Activated CD4-positive, CD25-positive, alpha-beta regulatory T cell treated with anti-CD3 and anti-CD28 coated beads, Interleukin-2, amount 50 U/mL, for 16 hours (primary cell): ENCODE data around the gene PPAT.
A peak's percentile ranks its signal among the peaks of the same experiment; 100 is the strongest.

Experiments used
- DNase-seq: peaks from one replicate; pipeline ENCODE4 v3.0.0-alpha.2; 2020; ENCODE audit warnings: low read depth, low spot score

The PPAT gene

DNA sequence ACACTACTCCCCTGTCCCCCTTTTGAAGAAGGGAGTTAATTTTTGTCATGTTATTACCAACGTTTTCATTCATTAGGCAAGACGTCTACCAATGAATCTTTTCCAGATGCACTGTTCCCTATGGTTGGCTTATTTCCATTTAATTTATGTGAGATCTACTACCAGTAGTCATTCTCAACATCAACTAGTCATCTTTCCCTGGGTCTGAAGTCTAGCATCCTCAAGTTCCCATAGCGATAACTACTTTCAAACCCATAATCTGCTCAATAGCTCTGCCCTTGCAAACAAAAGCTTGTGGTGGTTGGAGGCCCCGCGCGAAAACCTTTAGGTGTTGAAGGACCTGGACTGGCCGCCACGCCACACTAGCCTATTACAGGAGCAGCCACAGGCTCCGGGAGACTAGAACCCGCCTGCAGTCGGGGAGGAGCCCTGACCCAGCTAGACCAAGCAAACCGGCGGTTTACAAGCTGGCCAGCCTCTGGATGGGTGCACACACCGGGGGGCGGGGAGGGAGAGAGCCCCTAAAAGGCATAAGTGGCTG is 746 bp downstream of the PPAT start:
- peak; percentile 5 for DNase-seq

DNA sequence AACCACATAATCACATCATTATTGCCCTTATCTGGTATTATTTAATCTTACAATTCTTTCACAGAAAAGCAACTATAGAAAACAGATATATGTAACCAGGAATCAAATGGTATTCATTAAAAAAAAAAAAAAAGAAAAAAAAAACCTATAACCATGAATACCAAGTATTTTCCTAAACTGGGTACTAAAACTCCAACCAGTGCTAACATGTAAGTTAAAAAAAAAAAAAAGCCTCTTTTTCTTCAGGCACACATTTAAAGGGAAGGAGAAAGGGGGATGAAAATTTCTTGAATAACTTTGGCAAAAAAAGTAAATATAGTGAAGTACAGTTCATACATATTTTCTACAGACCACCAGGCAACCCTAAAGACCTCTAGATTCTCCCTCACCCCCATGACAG is 2.1 kb downstream of the PPAT start:
- DNase-seq, result no peak

DNA sequence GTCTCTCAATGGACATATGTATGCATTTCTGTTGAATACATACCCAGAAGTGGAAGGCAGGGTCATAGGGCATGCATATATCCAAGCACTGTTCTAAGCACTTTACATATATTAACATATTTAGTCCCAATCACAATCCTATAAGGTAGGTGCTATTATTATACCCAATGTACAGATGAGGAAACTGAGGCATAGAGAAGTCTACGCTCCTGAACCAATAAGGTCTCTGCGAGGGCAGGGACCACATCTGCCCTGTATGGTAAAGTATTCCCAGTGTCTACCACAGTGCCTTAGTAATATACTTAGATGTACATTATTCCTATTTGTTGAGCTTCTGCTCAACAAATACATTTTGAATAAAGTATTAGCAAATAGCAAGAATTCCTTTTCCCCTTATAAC is 5.2 kb downstream of the PPAT start:
- no peak for DNase-seq

DNA sequence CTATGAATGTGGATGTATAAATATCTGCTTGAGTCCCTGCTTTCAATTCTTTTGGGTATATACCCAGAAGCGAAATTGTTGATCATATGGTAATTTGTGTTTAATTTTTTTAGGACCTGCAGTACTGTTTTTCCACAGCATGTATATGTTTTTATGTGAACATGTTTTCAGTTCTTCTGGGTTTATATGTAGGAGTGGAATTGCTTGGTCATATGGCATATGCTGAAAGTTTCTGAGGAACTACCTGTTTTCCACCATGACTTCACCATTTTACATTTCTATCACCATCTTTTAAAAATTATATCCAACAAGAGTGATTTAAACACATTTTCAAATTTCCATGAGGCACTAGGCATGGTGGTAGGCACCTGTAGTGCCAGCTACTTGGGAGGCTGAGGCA is 8.2 kb downstream of the PPAT start:
- DNase-seq, result no peak

DNA sequence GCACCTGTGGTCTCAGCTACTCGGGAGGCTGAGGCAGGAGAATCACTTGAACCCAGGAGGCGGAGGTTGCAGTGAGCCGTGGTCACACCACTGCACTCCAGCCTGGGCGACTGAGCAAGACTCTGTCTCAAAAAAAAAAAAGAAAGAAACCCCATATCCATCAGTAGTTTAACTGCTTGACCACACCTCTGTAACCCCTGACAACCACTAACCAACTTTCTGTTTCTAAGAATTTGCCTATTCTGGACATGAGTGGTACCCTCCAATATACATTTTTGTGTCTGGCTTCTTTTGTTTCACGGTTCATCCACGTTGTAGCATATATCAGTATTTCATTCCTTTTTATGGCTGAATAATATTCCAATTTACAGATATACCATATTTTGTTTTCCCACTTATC is 9.1 kb downstream of the PPAT start:
- DNase-seq, result no peak

DNA sequence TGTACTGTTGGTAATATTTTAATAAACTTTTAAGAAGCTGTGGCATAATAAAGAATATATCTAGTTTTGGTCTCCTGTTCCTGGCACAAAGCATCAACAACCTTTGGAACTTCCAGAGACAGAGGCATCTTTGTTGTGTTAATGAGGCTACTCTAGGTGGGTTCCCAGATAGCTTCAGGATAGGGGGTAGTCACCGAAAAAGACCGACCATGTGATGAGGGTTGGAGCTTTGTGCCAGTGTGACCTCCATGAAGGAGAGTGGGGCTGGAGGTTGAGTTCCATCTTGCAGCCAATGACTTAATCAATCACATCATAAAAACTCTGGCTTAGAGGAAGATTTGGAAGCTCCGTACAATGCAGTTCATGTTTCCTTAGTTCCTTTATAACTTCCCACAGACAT is 9.9 kb downstream of the PPAT start:
- DNase-seq, result no peak

DNA sequence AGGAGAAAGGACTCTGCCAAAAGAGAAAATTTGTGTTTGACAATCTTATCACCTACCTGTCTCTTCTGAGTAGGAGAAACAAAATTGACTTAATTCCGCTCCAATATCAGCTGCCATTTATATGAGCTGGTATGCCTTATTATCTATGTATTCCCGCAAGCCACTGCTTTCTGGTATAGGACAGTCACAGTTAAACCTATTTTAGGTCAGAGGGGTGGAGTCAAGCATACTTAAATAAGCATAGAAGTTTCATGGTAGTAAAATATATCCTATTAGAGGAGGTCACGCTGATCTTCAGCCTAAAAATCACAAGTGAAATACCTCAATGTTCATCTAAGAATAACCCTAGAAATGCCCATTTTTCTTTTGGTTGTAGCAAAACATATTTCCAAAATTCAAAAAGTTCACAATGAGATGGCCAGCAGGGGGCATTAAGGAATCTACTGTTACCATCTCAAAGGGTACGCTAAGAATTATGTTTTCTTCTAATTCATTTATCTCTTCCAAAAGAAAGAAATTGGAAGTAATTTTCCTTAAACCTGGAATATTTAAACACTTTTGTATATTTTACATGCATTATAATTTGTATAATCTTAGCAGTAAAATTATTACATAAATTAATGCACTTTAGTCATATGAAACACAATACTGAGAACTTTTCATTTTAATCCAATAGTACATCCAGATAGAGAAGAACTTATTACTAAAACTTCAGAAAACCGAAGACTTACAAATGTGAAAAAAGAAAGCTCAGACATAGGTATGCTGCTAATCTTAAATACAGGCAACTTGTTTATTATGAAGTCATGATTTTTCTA is 10.5 kb downstream of the PPAT start:
- DNase-seq, result no peak

DNA sequence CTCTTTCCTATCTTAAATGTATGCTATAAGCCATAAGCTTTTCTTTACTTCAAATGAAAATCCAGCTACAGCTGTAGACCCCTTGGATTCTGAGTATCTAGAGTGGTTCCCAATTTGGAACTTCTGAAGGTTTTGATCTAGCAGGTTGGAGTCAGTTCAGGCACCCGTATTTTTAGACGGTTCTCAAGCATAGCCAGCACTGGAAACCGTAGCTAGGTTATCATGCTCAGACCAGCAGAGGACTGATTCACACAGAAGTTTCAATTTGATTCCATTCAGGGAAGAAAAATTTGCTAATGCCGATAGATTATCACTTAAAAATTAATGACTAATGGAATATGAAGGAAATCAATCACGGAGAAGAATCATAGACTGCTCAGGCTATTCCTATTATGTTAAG is 11.2 kb downstream of the PPAT start:
- DNase-seq, result no peak

DNA sequence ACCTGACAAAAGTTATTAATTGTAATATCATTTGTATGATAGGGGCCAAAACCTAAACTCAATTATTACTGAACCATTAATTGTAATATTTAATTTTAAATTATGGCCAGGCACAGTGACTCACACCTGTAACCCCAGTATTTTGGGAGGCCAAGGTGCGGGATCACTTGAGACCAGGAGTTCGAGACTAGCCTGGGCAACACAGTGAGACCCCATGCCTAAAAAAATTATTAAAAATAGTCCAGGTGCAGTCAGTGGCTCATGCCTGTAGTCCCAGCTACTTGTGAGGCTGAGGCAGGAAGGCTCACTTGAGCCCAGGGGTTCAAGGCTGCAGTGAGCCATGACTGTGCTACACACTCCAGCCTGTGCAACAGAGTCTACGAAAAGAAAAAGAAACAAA is 18.0 kb downstream of the PPAT start:
- DNase-seq, result no peak

DNA sequence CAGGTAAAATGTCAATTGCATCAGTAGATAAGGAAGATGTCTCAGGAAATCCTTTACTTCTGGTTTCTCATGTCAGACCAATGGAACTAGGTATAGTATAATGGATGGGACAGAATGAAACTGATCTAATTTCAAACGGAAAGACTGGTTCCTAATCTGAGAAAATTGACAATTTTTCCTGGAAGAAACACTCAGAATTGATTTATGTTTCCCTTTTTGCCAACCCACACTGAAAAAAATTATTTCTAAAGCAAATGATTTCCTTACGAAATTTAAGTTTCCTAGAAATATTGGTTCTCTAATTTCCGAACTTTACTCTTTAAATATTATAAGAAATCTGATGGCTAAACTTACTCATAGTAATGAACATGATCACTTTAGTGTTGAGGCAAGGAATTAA is 19.1 kb downstream of the PPAT start:
- no peak for DNase-seq

DNA sequence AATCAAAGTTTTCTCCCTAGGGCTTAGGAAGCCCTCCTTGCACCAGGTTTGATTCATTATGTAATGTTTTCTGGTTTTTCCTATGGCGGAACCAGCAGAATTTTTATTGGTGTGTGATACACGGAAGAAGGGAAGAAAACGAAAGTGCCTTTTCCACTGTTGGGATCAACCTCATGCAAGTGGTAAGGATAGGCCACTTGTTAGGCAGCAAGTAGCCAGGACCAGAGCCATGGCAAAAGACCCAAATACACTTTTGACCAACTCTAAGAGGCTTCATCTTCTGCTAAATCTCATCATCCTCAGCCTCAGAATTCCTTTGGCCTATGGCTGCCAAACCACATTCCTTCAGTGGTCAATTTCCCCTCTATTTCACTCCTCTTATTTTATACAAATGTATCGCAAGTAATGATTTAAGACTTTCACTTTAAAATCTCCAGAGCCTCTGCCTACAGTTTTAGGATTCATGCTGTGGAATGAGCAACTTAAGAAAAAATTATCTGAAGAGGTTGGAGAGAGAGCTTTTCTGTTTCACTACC is 21.2 kb downstream of the PPAT start:
- DNase-seq, result no peak

DNA sequence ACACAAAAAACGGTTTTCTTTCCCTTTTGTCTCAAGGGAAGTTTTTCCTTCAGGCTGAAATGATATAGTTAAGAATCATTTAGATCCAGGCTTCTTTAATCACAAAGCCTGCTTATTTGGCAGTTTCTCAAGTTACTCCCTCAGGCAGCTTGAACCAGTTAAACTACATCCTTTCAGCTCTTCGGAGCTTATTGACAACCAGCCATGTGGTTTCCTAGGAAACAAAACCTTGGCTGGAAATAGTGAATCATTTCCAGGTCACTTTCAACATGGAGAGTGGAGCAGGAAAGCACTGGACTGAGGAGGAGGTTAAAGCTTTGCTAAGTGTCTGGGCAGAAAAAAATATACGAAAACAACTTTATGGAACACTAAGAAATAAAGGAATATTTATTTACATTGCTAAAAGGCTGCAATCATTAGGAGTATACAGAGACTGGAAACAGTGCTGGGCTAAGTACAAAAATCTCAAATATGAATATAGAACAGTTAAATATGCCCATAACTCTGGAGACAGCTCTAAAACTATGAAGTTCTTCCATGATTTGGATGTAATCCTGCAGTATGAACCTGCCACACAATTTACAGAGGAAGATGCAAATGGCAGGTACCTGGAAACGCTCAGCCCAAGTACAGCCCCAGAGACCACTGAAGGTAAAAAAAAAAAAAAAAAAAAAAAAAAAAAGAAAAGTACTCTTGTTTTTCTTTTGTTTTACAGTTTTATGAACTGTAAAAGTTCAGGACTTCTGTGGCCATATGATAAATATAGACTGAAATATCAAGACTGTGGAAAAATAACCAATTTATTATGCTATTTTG is 25.0 kb downstream of the PPAT start:
- no peak for DNase-seq

DNA sequence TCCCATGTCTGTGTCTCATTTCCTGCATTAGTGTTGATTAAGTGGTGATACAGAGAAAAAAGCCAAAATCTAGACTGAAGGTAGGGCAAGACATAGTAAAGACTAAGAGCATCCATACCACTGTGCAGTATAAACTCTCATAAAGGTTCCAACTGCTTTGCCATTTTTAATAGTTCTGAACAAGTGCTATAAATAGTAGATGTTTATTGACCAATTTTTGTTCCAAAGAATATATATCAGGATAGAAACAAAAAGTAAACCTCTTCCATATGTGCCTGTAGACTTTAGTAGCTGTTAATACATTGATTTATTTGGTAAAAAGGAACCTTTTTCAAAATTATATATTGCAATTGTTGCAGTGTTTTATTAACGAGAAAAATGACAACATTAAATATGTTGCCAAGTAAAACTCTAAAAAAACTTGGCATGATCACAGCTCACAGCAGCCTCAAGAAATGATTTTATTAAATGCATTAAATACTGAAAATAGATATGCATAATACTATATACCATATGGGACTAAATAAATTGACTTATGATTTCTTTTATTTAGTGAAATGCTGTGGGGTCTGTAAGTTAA is 25.8 kb downstream of the PPAT start:
- DNase-seq, result no peak

DNA sequence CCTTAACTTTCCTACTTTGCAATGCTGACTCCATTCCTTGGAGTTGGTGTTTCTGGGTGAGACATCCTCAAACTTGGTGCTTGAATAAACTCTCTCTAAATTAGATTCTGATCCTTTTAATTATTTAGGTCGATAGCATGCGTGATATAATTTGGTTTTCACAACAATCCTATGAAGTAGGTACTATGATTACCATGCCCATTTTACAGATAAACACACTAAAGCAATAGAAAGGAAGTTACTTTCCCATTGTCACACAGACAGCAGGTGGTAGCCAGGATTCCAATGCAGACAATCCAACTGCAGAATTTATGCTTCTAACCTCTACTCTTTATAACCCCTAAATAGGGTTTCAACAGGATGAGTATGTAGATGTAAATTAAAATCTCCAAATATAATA is 26.4 kb downstream of the PPAT start:
- DNase-seq, result no peak

DNA sequence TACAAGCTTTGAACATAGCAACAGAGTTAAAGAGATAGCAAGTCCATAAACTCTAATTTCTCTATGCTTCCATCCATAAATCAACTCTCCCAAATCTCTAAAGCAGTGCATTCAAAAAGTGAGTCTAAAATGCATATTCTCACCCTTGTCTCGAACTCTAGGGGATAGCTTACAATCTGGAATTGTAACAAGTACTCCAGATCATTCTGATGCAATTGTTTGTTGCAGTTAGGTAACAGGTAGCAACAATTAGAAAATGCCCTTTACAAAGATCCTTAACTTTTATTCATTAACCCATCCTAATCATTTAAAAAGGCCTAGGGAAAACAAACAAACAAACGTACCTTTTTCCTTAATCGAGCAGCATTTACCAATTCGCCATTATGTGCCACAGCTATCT is 29.3 kb downstream of the PPAT start:
- DNase-seq, result no peak

DNA sequence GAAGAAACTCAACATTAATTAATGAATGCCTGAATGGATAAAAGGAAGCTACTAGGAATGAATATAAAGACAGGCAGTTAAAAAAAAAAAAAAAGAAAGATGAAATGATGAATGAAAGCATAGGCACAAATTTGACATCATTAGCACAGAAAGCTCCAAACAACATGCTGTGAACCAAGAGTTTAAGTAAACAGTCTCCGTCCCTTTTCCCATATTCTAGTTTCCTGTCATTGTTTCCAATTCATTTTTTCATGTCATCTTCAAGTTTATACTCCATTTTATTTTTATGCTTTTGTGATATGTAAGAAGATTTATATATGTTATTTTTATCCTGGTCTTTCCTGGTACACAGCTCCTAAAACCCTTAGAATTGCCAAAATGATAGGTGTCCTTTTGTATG is 30.4 kb downstream of the PPAT start:
- no peak for DNase-seq

DNA sequence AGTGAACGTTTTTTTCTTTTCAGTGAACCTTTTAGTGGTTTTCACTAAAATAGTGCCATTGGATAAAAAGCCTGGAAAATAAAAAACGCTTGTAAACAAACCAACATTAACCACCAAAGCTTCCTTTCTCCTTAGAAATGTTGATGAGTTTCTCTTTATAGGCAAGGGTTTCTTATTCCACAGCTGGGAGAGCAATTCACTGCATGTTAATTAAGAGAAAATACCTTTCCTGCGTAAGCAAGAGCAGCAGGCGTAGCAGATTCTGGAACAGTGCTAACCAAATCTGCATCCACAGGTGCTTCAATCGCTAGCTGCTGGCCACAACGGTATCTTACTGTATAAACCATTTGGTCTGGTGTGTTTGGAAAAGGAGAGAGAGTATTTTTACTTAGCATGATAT is 34.9 kb downstream of the PPAT start:
- DNase-seq, result no peak

DNA sequence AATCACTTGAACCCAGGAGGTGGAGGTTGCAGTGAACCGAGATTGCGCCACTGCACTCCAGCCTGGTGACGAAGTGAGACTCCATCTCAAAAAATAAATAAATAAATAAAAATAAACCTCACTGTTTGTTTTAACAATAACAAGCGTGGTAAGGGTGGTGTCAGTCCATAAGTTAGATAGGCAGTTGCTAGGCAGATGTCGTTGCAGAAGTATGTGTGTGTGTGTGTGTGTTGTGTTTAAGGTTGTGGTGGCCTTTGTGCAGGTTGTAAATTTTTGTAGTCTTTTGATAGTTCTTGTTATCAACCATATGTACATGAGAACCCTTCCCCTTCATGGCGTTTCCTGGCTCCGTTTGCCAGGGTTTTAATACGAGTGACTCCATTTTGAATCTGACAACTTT is 44.1 kb downstream of the PPAT start:
- DNase-seq, result no peak

DNA sequence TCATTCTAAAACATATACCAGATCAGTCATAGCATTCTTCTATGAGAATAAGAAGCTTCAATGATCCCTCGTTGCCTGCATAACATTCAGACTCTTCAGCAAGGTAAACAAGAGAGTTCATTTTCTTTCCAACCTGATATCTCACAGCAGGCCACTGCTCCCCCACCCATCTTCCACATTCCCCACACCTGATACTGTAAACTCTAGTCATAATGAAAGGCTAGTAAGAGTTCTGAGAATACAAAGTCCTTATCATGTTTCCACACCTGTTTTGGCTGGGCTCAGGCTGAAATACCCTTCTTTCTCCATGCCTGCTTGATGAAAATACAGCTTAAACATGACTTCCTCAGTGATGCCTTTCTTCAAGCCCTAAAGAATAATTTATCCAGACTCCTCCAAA is 45.9 kb downstream of the PPAT start:
- DNase-seq, result no peak

DNA sequence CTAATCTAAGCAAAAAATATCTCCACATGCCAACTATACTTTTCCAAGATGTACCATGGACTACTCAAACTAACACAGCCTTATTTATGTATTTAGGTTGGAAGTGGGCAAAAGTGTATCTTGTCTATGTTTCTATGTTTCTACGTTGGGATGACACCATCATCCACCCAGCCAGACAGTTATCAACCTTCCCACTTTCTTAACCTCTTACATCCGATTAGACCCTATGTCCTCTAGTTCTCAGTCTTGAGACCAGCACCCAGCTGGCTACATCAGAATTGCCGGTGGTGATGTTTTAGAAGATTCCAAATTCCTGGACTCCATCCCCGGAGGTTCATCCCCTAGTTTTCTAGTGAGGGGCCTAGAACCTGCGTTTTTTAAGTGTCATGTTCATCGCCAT is 47.1 kb downstream of the PPAT start:
- DNase-seq, result no peak

DNA sequence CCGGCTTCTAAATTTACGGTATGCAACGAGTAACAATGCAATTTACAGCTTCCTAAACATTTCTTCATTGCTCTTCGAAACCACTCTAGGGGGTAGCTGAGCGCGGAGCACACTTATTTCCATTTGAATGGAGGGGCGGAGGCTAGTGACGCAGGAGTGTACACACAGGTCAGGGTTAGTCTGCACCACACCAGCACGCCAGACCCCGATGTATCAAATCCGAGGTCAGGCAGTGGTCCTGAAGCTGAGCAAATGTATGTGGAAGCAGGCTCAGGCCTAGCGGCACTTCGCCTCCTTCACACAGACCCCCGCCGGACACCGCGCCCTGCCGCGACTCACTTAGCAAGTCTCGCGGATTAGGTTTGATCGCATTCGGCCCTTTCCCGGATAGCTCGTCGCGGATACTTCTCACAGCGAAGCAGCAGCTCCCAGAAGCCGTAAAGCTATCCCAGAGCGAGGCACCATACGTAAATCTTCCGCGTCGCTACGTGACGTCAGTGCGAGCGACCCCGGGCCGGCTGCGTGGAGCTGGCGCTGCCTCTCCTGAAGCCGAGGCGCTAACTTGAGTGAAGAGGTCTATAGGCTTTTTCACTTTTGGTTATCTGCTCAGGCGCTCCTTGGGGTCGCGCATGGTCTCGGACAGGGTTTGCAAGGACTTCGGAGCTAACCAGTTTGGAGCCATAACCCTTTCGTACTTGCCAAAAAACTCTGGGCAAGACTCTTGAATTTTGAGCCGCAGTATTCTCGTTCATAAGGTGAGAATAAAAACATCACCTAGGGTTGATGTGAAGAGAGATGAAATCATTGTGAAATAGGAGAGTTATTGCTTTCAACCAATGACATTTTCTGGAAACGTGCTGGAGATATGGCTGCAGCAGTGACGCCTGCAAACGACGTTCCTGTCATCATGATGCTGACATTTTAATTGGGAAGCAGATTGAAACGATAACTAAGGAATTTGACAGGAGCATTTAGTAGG is 48.1 kb downstream of the PPAT start, which contains the start of gene AASDH:
AASDH (minus strand) TSS at position 469 of the 979 bp plus-strand sequence. CDS start 3,192 bp downstream, outside the sequence.
- peak; percentile 90 for DNase-seq
